Gastrocnemius medialis (tissue), 4 donors: ENCODE data around the gene TAOK1.

Experiments
- CTCF ChIP-seq, 5 experiments: fragments of 450-650 bp in 3 of 5; fragments of 200-600 bp in 2 of 5; sonication (generic) in 2 of 5; IDR thresholded peaks in 4 of 5; conservative IDR thresholded peaks in 1 of 5; 1 replicate in 4 of 5; 2 replicates in 1 of 5; pipeline ENCODE4 v1.5.1; 2016 to 2019; ENCODE audit warnings: antibody characterized with exemption in 5 of 5, mild to moderate bottlenecking in 3 of 5, moderate library complexity in 3 of 5
- POLR2A ChIP-seq, 2 donors: fragments of 450-650 bp; IDR thresholded peaks; one replicate each; pipeline ENCODE4 v1.6.1; 2017; ENCODE audit warnings: antibody characterized with exemption in 2 of 2, mild to moderate bottlenecking in 2 of 2, moderate library complexity in 2 of 2

DNA sequence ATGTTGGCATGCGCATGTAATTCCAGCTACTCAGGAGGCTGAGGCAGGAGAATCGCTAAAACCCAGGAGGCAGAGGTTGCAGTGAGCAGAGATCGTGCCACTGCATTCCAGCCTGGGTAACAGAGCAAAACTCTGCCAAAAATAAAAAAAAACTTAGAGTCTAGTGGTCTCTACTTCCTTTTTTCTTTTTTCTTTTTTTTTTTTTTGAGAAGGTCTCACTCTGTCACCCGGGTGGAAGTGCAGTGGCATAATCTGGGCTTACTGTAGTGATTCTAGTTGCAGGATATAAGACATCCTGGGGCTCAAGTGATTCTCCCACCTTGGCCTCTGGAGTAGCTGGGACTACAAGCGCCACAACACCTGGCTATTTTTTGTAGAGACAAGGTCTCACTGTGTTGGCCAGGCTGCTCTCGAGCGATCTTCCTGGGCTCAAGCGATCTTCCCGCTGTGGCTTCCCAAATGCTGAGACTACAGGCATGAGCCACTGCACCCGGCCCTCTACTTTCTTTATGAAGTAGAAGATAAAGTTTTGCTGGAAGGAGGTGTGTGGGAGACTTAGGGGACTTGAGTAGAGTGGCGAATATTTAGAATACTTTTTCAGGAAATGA lies 47.9 kb upstream of the TAOK1 start:
- TF ChIP-seq POLR2A (IDR thresholded peaks at IDR 0.05) (no peak), CTCF (IDR thresholded peaks at IDR 0.05 in 4 of 5, conservative IDR thresholded peaks at IDR 0.05 in 1 of 5) (no peak)
